Ovary (tissue), 3 donors: ENCODE data around the gene C3orf49.

Source experiments
- EP300 ChIP-seq: sonication (generic); formaldehyde crosslinking; IDR thresholded peaks from one replicate; pipeline ENCODE4 v1.6.1; 2017; ENCODE audit warnings: antibody characterized with exemption
- POLR2A ChIP-seq: fragments of 450-650 bp; IDR thresholded peaks from one replicate; pipeline ENCODE4 v1.6.1; 2017; ENCODE audit warnings: antibody characterized with exemption, mild to moderate bottlenecking, moderate library complexity
- TF ChIP-seq, protein P1 (sequence below), 3 donors: fragments of 450-650 bp in 2 of 3; fragments of 200-600 bp in 1 of 3; IDR thresholded peaks; one replicate each; pipeline versions ENCODE4 v1.5.1 to v1.8.0; 2016 to 2022; ENCODE audit warnings: antibody characterized with exemption in 3 of 3, mild to moderate bottlenecking in 1 of 3
- donor health status: DM: no; HTN: no; CAD: no.

DNA sequence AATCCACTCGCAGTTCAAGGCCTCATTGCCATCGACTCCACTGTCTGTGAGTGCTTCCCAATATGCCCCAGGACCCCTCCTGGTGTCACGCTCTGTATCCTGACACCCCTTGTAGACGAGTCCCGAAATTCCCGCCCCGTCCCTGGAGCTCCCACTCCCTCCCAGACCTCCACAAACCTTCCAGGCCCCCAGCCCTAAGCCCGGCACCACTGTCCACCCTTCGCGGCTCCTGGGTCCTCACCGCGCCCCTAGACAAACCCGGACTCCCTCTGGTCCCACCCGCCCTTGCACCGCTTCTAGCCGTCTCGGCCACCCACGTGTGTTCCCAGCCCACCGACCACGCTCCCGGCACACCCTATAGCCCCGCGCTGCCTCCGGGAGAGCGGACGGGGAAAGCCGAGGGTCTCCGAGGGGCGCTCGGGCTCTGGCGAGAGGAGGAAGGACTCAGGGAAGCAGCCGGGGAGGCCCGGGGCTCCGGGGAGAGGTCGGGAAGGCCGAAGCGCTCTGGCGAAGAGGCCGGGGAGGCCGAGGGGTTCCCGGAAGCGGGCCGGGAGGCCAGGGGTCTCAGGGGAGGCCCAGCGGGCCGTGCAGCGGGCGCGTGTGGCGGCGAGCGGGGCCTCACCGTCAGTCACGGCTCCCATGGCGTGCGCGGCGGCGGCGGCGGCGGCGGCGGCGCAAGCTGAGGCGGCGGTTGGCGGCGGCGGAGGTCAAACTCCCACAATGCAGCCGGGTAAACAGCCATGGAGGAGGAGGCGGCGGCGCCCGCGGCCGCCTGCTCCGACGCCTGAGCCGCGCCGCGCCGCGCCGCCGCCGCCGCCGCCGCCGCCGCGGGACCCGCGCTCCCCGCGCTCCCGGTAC, 44.3 kb downstream of the C3orf49 start, which contains the start of the genes ATXN7 and THOC7:
- TF ChIP-seq, protein P1, sequence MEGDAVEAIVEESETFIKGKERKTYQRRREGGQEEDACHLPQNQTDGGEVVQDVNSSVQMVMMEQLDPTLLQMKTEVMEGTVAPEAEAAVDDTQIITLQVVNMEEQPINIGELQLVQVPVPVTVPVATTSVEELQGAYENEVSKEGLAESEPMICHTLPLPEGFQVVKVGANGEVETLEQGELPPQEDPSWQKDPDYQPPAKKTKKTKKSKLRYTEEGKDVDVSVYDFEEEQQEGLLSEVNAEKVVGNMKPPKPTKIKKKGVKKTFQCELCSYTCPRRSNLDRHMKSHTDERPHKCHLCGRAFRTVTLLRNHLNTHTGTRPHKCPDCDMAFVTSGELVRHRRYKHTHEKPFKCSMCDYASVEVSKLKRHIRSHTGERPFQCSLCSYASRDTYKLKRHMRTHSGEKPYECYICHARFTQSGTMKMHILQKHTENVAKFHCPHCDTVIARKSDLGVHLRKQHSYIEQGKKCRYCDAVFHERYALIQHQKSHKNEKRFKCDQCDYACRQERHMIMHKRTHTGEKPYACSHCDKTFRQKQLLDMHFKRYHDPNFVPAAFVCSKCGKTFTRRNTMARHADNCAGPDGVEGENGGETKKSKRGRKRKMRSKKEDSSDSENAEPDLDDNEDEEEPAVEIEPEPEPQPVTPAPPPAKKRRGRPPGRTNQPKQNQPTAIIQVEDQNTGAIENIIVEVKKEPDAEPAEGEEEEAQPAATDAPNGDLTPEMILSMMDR (IDR thresholded peaks at IDR 0.05), result no peak
- TF ChIP-seq POLR2A (no peak), EP300 (no peak)
